K562 (cell line): ENCODE measurements around the gene RHOU.

Experiments used
- ATF4 ChIP-seq: fragments of 450-650 bp; formaldehyde crosslinking; IDR thresholded peaks from 2 replicates; pipeline ENCODE4 v1.4.0; 2022; ENCODE audit warnings: mild to moderate bottlenecking, moderate library complexity
- CTCF ChIP-seq, 3 experiments: IDR thresholded peaks in 2 of 3; conservative IDR thresholded peaks in 1 of 3; 2 replicates each; pipeline ENCODE4 v1.5.1; 2011 to 2012; ENCODE audit warnings: low read length in 3 of 3, mild to moderate bottlenecking in 3 of 3, control low read depth in 2 of 3, improper control_type of control experiment in 1 of 3, inconsistent platforms in 1 of 3, low read depth in 1 of 3, mixed read lengths in 1 of 3, moderate library complexity in 1 of 3; ENCODE audit not compliant: insufficient read depth in 2 of 3
- FOXM1 ChIP-seq, 2 experiments: fragments of 450-650 bp in 1 of 2; sonication (generic) in 1 of 2; formaldehyde crosslinking in 1 of 2; IDR thresholded peaks; 2 replicates each; pipeline versions ENCODE4 v1.6.1 to v1.9.0; 2017 to 2022; ENCODE audit warnings: low read depth in 2 of 2, mild to moderate bottlenecking in 2 of 2, missing genetic modification reagents in 1 of 2, moderate library complexity in 1 of 2
- POLR2AphosphoS5 ChIP-seq: IDR thresholded peaks from 2 replicates; pipeline ENCODE4 v1.6.1; 2011; ENCODE audit warnings: mild to moderate bottlenecking, low read depth, low read length, moderate library complexity; ENCODE audit not compliant: control insufficient read depth, insufficient read depth
- SAP30 ChIP-seq: fragments of 200-600 bp; sonication (generic); IDR thresholded peaks from 2 replicates; pipeline ENCODE4 v1.6.1; 2012; ENCODE audit warnings: borderline replicate concordance, low read depth, mild to moderate bottlenecking, moderate library complexity, low read length, control low read depth, inconsistent platforms; ENCODE audit not compliant: insufficient read depth, poor library complexity, severe bottlenecking

- TF ChIP-seq CTCF (IDR thresholded peaks at IDR 0.05 in 2 of 3, conservative IDR thresholded peaks at IDR 0.05 in 1 of 3; ENCODE audit: insufficient read depth in 2 of 3, low read depth in 1 of 3, low read length in 3 of 3) (no peak), FOXM1 (IDR thresholded peaks at IDR 0.05; ENCODE audit: low read depth) (no peak), FOXM1 (CRISPR knock-in tag; IDR thresholded peaks at IDR 0.05; ENCODE audit: low read depth) (no peak), SAP30 (no peak), ATF4 (CRISPR knock-in tag) (no peak), POLR2AphosphoS5 (no peak)
These were observed 16.2 kb downstream of the RHOU start for GRCh38 chr1:228751360-228752098.
